Uterus (tissue), 4 donors: ENCODE data around the gene TRAPPC14. TPM values are rescaled to one million over a fixed set of nuclear protein-coding genes. Genes with fewer than 3 reads are reported as not detected.
"Not testable (repeated sequence)": the region's sequence is repeated elsewhere in the genome, so short reads cannot be mapped to it uniquely, and the experiment has no call there.

Experiments used
- DNase-seq, 2 donors: peaks; one replicate each; pipeline ENCODE4 v3.0.0-alpha.2; 2019 to 2020
- H3K27ac ChIP-seq, 2 donors: fragments of 200-600 bp; sonication (generic); 1 replicate in 1 of 2; 2 replicates in 1 of 2; pipeline ENCODE4 v1.5.1; 2016 to 2018
- H3K27me3 ChIP-seq, 2 donors: fragments of 200-600 bp; sonication (generic); one replicate each; pipeline ENCODE4 v1.5.1; 2018 to 2019; ENCODE audit warnings: control low read depth in 1 of 2
- H3K36me3 ChIP-seq, 2 donors: fragments of 200-600 bp; sonication (generic); one replicate each; pipeline ENCODE4 v1.5.1; 2019; ENCODE audit warnings: control low read depth in 1 of 2
- H3K4me1 ChIP-seq, 2 donors: fragments of 200-600 bp; sonication (generic); one replicate each; pipeline ENCODE4 v1.5.1; 2018 to 2019; ENCODE audit warnings: control low read depth in 1 of 2
- H3K4me3 ChIP-seq, 2 donors: fragments of 200-600 bp; sonication (generic); 1 replicate in 1 of 2; 2 replicates in 1 of 2; pipeline ENCODE4 v1.5.1; 2018 to 2019; ENCODE audit warnings: mild to moderate bottlenecking in 1 of 2
- H3K9me3 ChIP-seq, 2 donors: fragments of 200-600 bp; sonication (generic); one replicate each; pipeline ENCODE4 v1.5.1; 2019; ENCODE audit warnings: control low read depth in 1 of 2
- CTCF ChIP-seq, 4 experiments: fragments of 200-600 bp in 2 of 4; fragments of 450-650 bp in 2 of 4; sonication (generic) in 2 of 4; IDR thresholded peaks; one replicate each; pipeline ENCODE4 v1.5.1; 2016 to 2019; ENCODE audit warnings: antibody characterized with exemption in 4 of 4, mild to moderate bottlenecking in 2 of 4, moderate library complexity in 1 of 4
- POLR2A ChIP-seq, 2 donors: fragments of 450-650 bp; IDR thresholded peaks; one replicate each; pipeline ENCODE4 v1.6.1; 2016; ENCODE audit warnings: antibody characterized with exemption in 2 of 2, mild to moderate bottlenecking in 1 of 2, moderate library complexity in 1 of 2
- intact Hi-C: fragments of 100-400 bp; cut with DNase I; formaldehyde crosslinking; loops from one replicate; pipeline ENCODE4 v1.15.1; 2023; ENCODE audit warnings: low total_unique reads
- total RNA-seq, 4 donors: library from RNA; depleted of rRNA in 3 of 4; stranded (reverse); fragments of >200 nt in 3 of 4; gene quantifications; one replicate each; pipeline versions ENCODE4 v1.1.0 to v1.2.4, GENCODE V29; 2014 to 2023
- donor health status: DM: yes; HTN: yes; CAD: no.

Gene TRAPPC14
- total RNA-seq, 4 donors from 2014 or later: 2.8 to 22.3 (median 5.7) TPM

GRCh38 chr7:100152404-100152803 lies 6.1 kb downstream of the TRAPPC14 start:
- peaks cover 0 to 18% of the 10 kb centered on the region in 2 donors for H3K4me1 ChIP-seq
- no peaks in the 10 kb centered on the region for H3K36me3 ChIP-seq
- no peak overlapping the region for H3K27ac ChIP-seq
- DNase-seq: no peak
- no peaks in the 10 kb centered on the region for H3K27me3 ChIP-seq
- no peaks in the 10 kb centered on the region for H3K9me3 ChIP-seq
- intact Hi-C loops: no loop called here
- no peak for TF ChIP-seq POLR2A (IDR thresholded peaks at IDR 0.05)
- H3K4me3 ChIP-seq: no peak overlapping the region

DNA sequence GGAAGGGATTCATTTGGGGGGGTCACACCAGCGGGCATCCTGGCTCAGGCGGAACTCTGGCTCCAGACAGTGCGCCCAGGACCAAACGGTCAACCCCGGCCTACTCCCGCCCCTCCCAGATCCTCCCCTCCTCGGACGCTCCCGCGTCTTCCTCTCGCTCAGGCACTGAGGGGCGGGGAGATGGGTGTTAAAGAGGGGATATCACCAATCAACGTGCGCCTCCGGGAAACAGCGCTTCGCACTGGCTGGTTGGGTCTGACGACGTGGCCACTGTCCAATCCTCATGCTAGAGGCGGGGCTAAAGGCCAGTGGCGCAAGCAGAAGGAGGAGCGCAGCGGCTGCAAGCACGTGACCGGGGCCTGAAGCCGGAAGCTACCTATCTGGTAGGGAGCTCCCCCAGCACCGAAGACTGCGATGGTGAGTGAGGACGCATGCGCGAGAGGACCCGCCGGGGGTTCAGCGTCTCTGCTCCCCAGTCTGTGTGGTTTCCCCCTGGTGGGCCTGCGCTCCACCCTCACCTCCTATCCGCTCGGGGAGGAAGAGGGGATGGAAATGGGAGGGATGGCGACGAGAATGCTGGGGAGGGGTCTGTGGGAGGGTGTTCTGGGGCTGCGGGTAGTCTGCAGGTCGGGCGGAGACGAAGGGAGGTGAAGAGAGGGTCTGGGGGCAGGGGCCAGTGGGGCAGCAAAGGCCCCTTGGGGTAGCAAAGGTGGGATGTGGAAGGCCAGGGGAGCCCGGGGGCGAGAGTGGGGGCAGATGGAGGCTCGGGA lies 9.8 kb downstream of the TRAPPC14 start, which contains the start of gene LAMTOR4:
Gene LAMTOR4 (plus strand): TSS at position 360 of the 770 bp plus-strand sequence. CDS start 55 bp downstream, at position 415.
- TF ChIP-seq POLR2A (IDR thresholded peaks at IDR 0.05): peak; percentile 73 to 91
- peak in 2 of 4 experiments; percentile 4 to 9 for TF ChIP-seq CTCF (IDR thresholded peaks at IDR 0.05)
- Histone ChIP-seq H3K36me3 (no peaks in the 10 kb centered on the region), H3K4me3 (peak within 1 kb of the TSS; percentile 71 to 91), H3K27me3 (no peaks in the 10 kb centered on the region), H3K4me1 (peaks cover 0 to 11% of the 10 kb centered on the region in 2 donors), H3K27ac (peak within 1 kb of the TSS; percentile 90 to 92), H3K9me3 (no peaks in the 10 kb centered on the region)
- intact Hi-C loops: no loop called here
- peak; percentile 99 for DNase-seq

GRCh38 chr7:100148225-100148558 lies 10.3 kb downstream of the TRAPPC14 start:
- no peak for DNase-seq
- H3K4me3 ChIP-seq: peak overlapping the region; percentile 30 to 91
- H3K27me3 ChIP-seq: no peaks in the 10 kb centered on the region
- no peaks in the 10 kb centered on the region for H3K36me3 ChIP-seq
- H3K4me1 ChIP-seq: peaks cover 0 to 11% of the 10 kb centered on the region in 2 donors
- peak overlapping the region; percentile 74 to 85 for H3K27ac ChIP-seq
- intact Hi-C loops: no loop called here
- H3K9me3 ChIP-seq: no peaks in the 10 kb centered on the region
- no peak for TF ChIP-seq CTCF (IDR thresholded peaks at IDR 0.05)
- TF ChIP-seq POLR2A (IDR thresholded peaks at IDR 0.05): no peak

GRCh38 chr7:100147278-100147677 lies 11.2 kb downstream of the TRAPPC14 start:
- DNase-seq: no peak

GRCh38 chr7:100146350-100146749 lies 12.2 kb downstream of the TRAPPC14 start:
- H3K27me3 ChIP-seq, H3K9me3 ChIP-seq, H3K36me3 ChIP-seq, DNase-seq, H3K4me3 ChIP-seq, intact Hi-C loops, H3K27ac ChIP-seq: not testable (repeated sequence)
- peaks cover 0 to 11% of the 10 kb centered on the region in 2 donors for H3K4me1 ChIP-seq

More at GRCh38 chr7:100147278-100147677, 11.2 kb downstream of the TRAPPC14 start:
- Histone ChIP-seq H3K27ac (no peak overlapping the region), H3K4me1 (peaks cover 0 to 11% of the 10 kb centered on the region in 2 donors), H3K36me3 (no peaks in the 10 kb centered on the region), H3K27me3 (no peaks in the 10 kb centered on the region), H3K9me3 (no peaks in the 10 kb centered on the region), H3K4me3 (no peak overlapping the region)
- intact Hi-C loops: no loop called here
- TF ChIP-seq CTCF (IDR thresholded peaks at IDR 0.05): no peak
- no peak for TF ChIP-seq POLR2A (IDR thresholded peaks at IDR 0.05)

- H3K36me3 ChIP-seq: no peaks in the 10 kb centered on the region
- no peak overlapping the region for H3K27ac ChIP-seq
- no peaks in the 10 kb centered on the region for H3K4me1 ChIP-seq
- TF ChIP-seq POLR2A (IDR thresholded peaks at IDR 0.05) (no peak), CTCF (IDR thresholded peaks at IDR 0.05) (no peak)
- no peaks in the 10 kb centered on the region for H3K27me3 ChIP-seq
- no peak overlapping the region for H3K4me3 ChIP-seq
- intact Hi-C loops: no loop called here
- no peak for DNase-seq
- no peaks in the 10 kb centered on the region for H3K9me3 ChIP-seq
Observed at GRCh38 chr7:100142461-100142860, 16.1 kb downstream of the TRAPPC14 start.
